Neural cell (in vitro differentiated cells): ENCODE measurements around the gene KIF3B. TPM values are rescaled to one million over a fixed set of nuclear protein-coding genes. Genes with fewer than 3 reads are reported as not detected.
"Not testable (repeated sequence)": the region's sequence is repeated elsewhere in the genome, so short reads cannot be mapped to it uniquely, and the experiment has no call there.

Source experiments
- H2AFZ ChIP-seq: fragments of 200-600, 300-800 bp; sonication (generic), shearing (Covaris generic); 2 replicates; pipeline ENCODE4 v1.6.0; 2014; ENCODE audit warnings: low read depth, mild to moderate bottlenecking, antibody characterized with exemption, low read length, moderate library complexity
- H3F3A ChIP-seq: fragments of 200-600 bp; shearing (Covaris generic); 2 replicates; pipeline ENCODE4 v1.6.1; 2016; ENCODE audit warnings: mild to moderate bottlenecking, moderate library complexity, mixed read lengths, antibody characterized with exemption, low read length; ENCODE audit not compliant: insufficient read depth, poor library complexity, severe bottlenecking
- H3K27ac ChIP-seq: fragments of 200-600, 300-800 bp; sonication (generic), shearing (Covaris generic); 2 replicates; pipeline ENCODE4 v1.5.1; 2014; ENCODE audit warnings: mild to moderate bottlenecking, low read length, moderate library complexity
- H3K27me3 ChIP-seq: fragments of 300-800, 200-600 bp; sonication (generic), shearing (Covaris generic); 2 replicates; pipeline ENCODE4 v1.6.0; 2014; ENCODE audit warnings: mild to moderate bottlenecking, low read depth, low read length, moderate library complexity; ENCODE audit not compliant: insufficient read depth
- H3K36me3 ChIP-seq: fragments of 300-800, 200-600 bp; sonication (generic), shearing (Covaris generic); 2 replicates; pipeline ENCODE4 v1.5.1; 2014; ENCODE audit warnings: mild to moderate bottlenecking, antibody characterized with exemption, low read length, moderate library complexity; ENCODE audit not compliant: insufficient read depth
- H3K4me2 ChIP-seq: fragments of 300-800, 200-600 bp; sonication (generic), shearing (Covaris generic); 2 replicates; pipeline ENCODE4 v1.6.0; 2014; ENCODE audit warnings: mild to moderate bottlenecking, low read length
- H3K4me3 ChIP-seq: fragments of 300-800, 200-600 bp; sonication (generic), shearing (Covaris generic); 2 replicates; pipeline ENCODE4 v1.5.1; 2014; ENCODE audit warnings: mild to moderate bottlenecking, low read length, moderate library complexity
- H3K79me2 ChIP-seq: fragments of 200-600 bp; shearing (Covaris generic); replicated peaks from 2 replicates; pipeline ENCODE4 v1.6.0; 2014; ENCODE audit warnings: mild to moderate bottlenecking, low read length, moderate library complexity; ENCODE audit not compliant: insufficient read depth
- H3K9ac ChIP-seq: fragments of 300-800, 200-600 bp; sonication (generic), shearing (Covaris generic); 2 replicates; pipeline ENCODE4 v1.6.1; 2016; ENCODE audit warnings: mild to moderate bottlenecking, low read length, mixed read lengths
- H3K9me2 ChIP-seq: fragments of 200-600 bp; shearing (Covaris generic); 2 replicates; pipeline ENCODE4 v1.6.1; 2016; ENCODE audit warnings: mild to moderate bottlenecking, low read length, mixed read lengths; ENCODE audit not compliant: insufficient read depth
- H3K9me3 ChIP-seq: fragments of 200-600, 300-800 bp; sonication (generic), shearing (Covaris generic); 2 replicates; pipeline ENCODE4 v1.6.1; 2016; ENCODE audit warnings: mild to moderate bottlenecking, mixed run types, low read length, moderate library complexity, mixed read lengths
- H4K20me1 ChIP-seq: fragments of 200-600 bp; shearing (Covaris generic); 2 replicates; pipeline ENCODE4 v1.6.1; 2016; ENCODE audit warnings: mild to moderate bottlenecking, mixed run types; ENCODE audit not compliant: insufficient read depth
- CTCF ChIP-seq: fragments of 450-650 bp; IDR thresholded peaks from 2 replicates; pipeline ENCODE4 v1.5.1; 2014; ENCODE audit warnings: antibody characterized with exemption, mild to moderate bottlenecking, moderate library complexity; ENCODE audit not compliant: poor library complexity, severe bottlenecking
- EP300 ChIP-seq: fragments of 450-650 bp; conservative IDR thresholded peaks from 2 replicates; pipeline ENCODE4 v1.6.1; 2014; ENCODE audit warnings: antibody characterized with exemption, mild to moderate bottlenecking, moderate library complexity; ENCODE audit not compliant: poor library complexity, severe bottlenecking
- EZH2 ChIP-seq: fragments of 200-600, 300-800 bp; shearing (Covaris generic), sonication (generic); IDR thresholded peaks from 2 replicates; pipeline ENCODE4 v1.6.1; 2014; ENCODE audit warnings: antibody characterized with exemption, low read length, borderline replicate concordance, mild to moderate bottlenecking; ENCODE audit not compliant: insufficient read depth, poor library complexity, severe bottlenecking
- MXI1 ChIP-seq: fragments of 450-650 bp; conservative IDR thresholded peaks from 2 replicates; pipeline ENCODE4 v1.6.1; 2014; ENCODE audit warnings: antibody characterized with exemption, mild to moderate bottlenecking; ENCODE audit not compliant: poor library complexity, severe bottlenecking
- POLR2AphosphoS5 ChIP-seq: IDR thresholded peaks from 2 replicates; pipeline ENCODE4 v1.6.1; 2012
- RAD21 ChIP-seq: fragments of 450-650 bp; conservative IDR thresholded peaks from 2 replicates; pipeline ENCODE4 v1.6.1; 2014; ENCODE audit warnings: antibody characterized with exemption, mild to moderate bottlenecking, moderate library complexity
- SMC3 ChIP-seq: fragments of 450-650 bp; conservative IDR thresholded peaks from 2 replicates; pipeline ENCODE4 v1.6.1; 2014; ENCODE audit warnings: antibody characterized with exemption, mild to moderate bottlenecking, moderate library complexity; ENCODE audit not compliant: poor library complexity
- TAF1 ChIP-seq: IDR thresholded peaks from 2 replicates; pipeline ENCODE4 v1.6.1; 2012; ENCODE audit warnings: low read depth
- polyA plus RNA-seq: library from polyadenylated mRNA; depleted of rRNA; stranded (reverse); fragments of >200 nt; gene quantifications from 2 replicates; pipeline ENCODE4 v1.2.3, GENCODE V29; 2014
- TF ChIP-seq, protein P1 (sequence below): IDR thresholded peaks from 2 replicates; pipeline ENCODE4 v1.6.1; 2012; ENCODE audit warnings: borderline replicate concordance

The KIF3B gene
- polyA plus RNA-seq, 1 donor from 2014 or later = 49.4 TPM

DNA sequence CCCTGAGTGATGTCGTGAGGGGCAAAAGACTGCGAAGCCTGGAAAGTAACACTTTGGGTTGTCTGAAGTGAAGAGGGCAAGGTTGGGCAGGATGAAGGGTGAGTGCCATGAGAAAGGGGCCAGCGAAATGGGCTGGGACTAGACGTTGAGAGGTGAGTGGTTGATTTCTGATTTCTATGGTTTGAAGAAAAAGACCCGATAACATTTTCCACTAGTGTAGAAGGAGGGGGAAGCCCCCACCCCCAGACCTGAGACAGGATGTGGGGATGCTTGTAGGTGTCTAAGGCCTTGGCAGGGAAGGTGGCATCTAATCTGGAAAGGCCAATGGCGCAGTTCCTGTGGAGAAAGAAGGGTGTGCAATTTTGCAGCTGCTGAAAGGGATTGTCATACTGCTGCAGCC, 25.3 kb upstream of the KIF3B start:
- Histone ChIP-seq H4K20me1 (no peaks in the 10 kb centered on the region), H2AFZ (no peak overlapping the region), H3K9ac (no peak overlapping the region), H3K36me3 (no peaks in the 10 kb centered on the region), H3K27ac (no peak overlapping the region), H3F3A (no peaks in the 10 kb centered on the region), H3K4me3 (no peak overlapping the region), H3K9me3 (no peaks in the 10 kb centered on the region), H3K27me3 (no peaks in the 10 kb centered on the region), H3K9me2 (no peaks in the 10 kb centered on the region), H3K4me2 (no peak overlapping the region), H3K79me2 (no peaks in the 10 kb centered on the region)
- TF ChIP-seq POLR2AphosphoS5 (no peak), TAF1 (no peak), MXI1 (no peak), EZH2 (no peak), SMC3 (no peak), RAD21 (no peak), EP300 (no peak), CTCF (no peak)
- TF ChIP-seq, protein P1, sequence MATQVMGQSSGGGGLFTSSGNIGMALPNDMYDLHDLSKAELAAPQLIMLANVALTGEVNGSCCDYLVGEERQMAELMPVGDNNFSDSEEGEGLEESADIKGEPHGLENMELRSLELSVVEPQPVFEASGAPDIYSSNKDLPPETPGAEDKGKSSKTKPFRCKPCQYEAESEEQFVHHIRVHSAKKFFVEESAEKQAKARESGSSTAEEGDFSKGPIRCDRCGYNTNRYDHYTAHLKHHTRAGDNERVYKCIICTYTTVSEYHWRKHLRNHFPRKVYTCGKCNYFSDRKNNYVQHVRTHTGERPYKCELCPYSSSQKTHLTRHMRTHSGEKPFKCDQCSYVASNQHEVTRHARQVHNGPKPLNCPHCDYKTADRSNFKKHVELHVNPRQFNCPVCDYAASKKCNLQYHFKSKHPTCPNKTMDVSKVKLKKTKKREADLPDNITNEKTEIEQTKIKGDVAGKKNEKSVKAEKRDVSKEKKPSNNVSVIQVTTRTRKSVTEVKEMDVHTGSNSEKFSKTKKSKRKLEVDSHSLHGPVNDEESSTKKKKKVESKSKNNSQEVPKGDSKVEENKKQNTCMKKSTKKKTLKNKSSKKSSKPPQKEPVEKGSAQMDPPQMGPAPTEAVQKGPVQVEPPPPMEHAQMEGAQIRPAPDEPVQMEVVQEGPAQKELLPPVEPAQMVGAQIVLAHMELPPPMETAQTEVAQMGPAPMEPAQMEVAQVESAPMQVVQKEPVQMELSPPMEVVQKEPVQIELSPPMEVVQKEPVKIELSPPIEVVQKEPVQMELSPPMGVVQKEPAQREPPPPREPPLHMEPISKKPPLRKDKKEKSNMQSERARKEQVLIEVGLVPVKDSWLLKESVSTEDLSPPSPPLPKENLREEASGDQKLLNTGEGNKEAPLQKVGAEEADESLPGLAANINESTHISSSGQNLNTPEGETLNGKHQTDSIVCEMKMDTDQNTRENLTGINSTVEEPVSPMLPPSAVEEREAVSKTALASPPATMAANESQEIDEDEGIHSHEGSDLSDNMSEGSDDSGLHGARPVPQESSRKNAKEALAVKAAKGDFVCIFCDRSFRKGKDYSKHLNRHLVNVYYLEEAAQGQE = no peak

- not testable (repeated sequence) for H3K9me3 ChIP-seq, H3K27ac ChIP-seq, H3K27me3 ChIP-seq, H3K4me3 ChIP-seq, H3K9me2 ChIP-seq, H2AFZ ChIP-seq, H3K36me3 ChIP-seq, H4K20me1 ChIP-seq, H3K4me2 ChIP-seq, H3F3A ChIP-seq, H3K9ac ChIP-seq, H3K79me2 ChIP-seq
These were observed 16.5 kb upstream of the KIF3B start for GRCh38 chr20:32260973-32261372.

DNA sequence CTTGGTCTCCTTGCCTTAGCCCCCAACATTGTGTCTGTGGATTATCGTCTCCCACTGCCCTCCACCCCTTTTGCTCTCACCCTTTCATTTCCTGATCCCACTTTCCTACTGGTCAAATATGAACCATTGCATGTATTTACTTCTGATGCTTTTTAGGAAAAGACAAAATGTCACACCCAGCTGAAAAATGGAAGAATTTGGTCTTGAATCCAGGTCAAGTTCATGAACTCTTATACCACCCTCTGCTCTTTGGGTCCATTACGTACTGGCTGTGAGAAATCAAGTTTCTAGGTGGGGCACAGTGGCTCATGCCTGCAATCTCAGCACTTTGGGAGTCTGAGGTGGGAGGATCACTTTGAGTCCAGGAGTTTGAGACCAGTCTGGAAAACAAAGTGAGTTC, 15.8 kb upstream of the KIF3B start:
- no peak overlapping the region for H3K9ac ChIP-seq
- H3K27me3 ChIP-seq = no peaks in the 10 kb centered on the region
- TF ChIP-seq EP300 (no peak), CTCF (no peak), TAF1 (no peak), RAD21 (no peak), SMC3 (no peak), POLR2AphosphoS5 (no peak), EZH2 (no peak), MXI1 (no peak)
- TF ChIP-seq, protein P1 = no peak
- no peaks in the 10 kb centered on the region for H3K36me3 ChIP-seq
- H3K79me2 ChIP-seq = no peaks in the 10 kb centered on the region
- no peak overlapping the region for H3K27ac ChIP-seq
- no peaks in the 10 kb centered on the region for H3F3A ChIP-seq
- no peaks in the 10 kb centered on the region for H3K9me3 ChIP-seq
- no peaks in the 10 kb centered on the region for H3K9me2 ChIP-seq
- no peak overlapping the region for H3K4me2 ChIP-seq
- H4K20me1 ChIP-seq = no peaks in the 10 kb centered on the region
- no peak overlapping the region for H2AFZ ChIP-seq
- H3K4me3 ChIP-seq = no peak overlapping the region
